HCT116 (cell line): ENCODE data around the gene PSMA8. TPM values are rescaled to one million over a fixed set of nuclear protein-coding genes. Genes with fewer than 3 reads are reported as not detected.

ENCODE experiments used
- ATAC-seq: fragments of 200-7000 bp; cut with Tn5 transposase; 2 replicates; pipeline ENCODE4 v1.9.1; 2020; ENCODE audit warnings: mild to moderate bottlenecking, moderate library complexity
- BruUV-seq: library from RNA; stranded (reverse); fragments of 400-500 nt; replicated peaks from 2 replicates; lab custom pipeline; 2021; lab: Mats Ljungman, UMichigan
- CTCF ChIA-PET: fragments of 300-600 bp; sonication (Branson Sonifier 250); formaldehyde crosslinking; loops from one replicate; lab custom pipeline; 2021; ENCODE audit warnings: antibody characterized with exemption; lab: Charles Lee
- POLR2A ChIA-PET: fragments of 300-600, 350-600 bp; sonication (Branson Sonifier 250); formaldehyde crosslinking; loops from one replicate; lab custom pipeline; 2021; ENCODE audit warnings: antibody characterized with exemption; lab: Charles Lee
- RAD21 ChIA-PET, 2 experiments: fragments of 300-600 bp; sonication (Branson Sonifier 250); formaldehyde crosslinking; loops; one replicate each; lab custom pipeline; 2023; ENCODE audit warnings: low total read pairs in 2 of 2; ENCODE audit not compliant: uncharacterized antibody in 2 of 2, unreplicated experiment in 2 of 2, low non-redundant PET in 1 of 2; lab: Charles Lee
- DNase-seq: peaks from one replicate; pipeline ENCODE4 v3.0.0-alpha.2; 2010; ENCODE audit warnings: low read depth, low spot score
- H2AFZ ChIP-seq: fragments of 200-600 bp; shearing (Covaris generic), sonication (generic); 2 replicates; pipeline ENCODE4 v1.6.1; 2017; ENCODE audit warnings: low read depth, mixed run types, mixed read lengths, antibody characterized with exemption, low read length; ENCODE audit not compliant: poor library complexity, severe bottlenecking
- H3K27ac ChIP-seq: 2 replicates; pipeline ENCODE4 v1.5.1; 2012; ENCODE audit warnings: low read depth, low read length
- H3K27me3 ChIP-seq: fragments of 200-600 bp; sonication (generic); 2 replicates; pipeline ENCODE4 v1.6.1; 2016; ENCODE audit warnings: mixed run types, low read length, mixed read lengths; ENCODE audit not compliant: insufficient read depth
- H3K36me3 ChIP-seq, 2 experiments: fragments of 200-500 bp in 1 of 2; fragments of 200-600 bp in 1 of 2; sonication (Bioruptor generic) in 1 of 2; sonication (generic) in 1 of 2; 2 replicates each; pipeline versions ENCODE4 v1.5.1 to v1.6.1; 2014 to 2016; ENCODE audit warnings: low read length in 2 of 2, inconsistent platforms in 1 of 2, mixed read lengths in 1 of 2, mixed run types in 1 of 2; ENCODE audit not compliant: insufficient read depth in 2 of 2, control insufficient read depth in 1 of 2
- H3K4me1 ChIP-seq, 2 experiments: fragments of 200-600 bp in 1 of 2; sonication (generic) in 1 of 2; 2 replicates each; pipeline versions ENCODE4 v1.5.1 to v1.6.1; 2012 to 2017; ENCODE audit warnings: low read length in 2 of 2, inconsistent platforms in 1 of 2, mild to moderate bottlenecking in 1 of 2, mixed read lengths in 1 of 2, mixed run types in 1 of 2, moderate library complexity in 1 of 2; ENCODE audit not compliant: insufficient read depth in 2 of 2, control insufficient read depth in 1 of 2
- H3K4me2 ChIP-seq: fragments of 200-600 bp; sonication (generic); 2 replicates; pipeline ENCODE4 v1.6.1; 2017; ENCODE audit warnings: mixed run types, low read length, mixed read lengths
- H3K4me3 ChIP-seq, 2 experiments: fragments of 200-600 bp in 1 of 2; sonication (generic) in 1 of 2; replicated peaks in 1 of 2; 2 replicates each; pipeline ENCODE4 v1.5.1; 2011 to 2016; ENCODE audit warnings: low read length in 2 of 2, control low read depth in 1 of 2, low read depth in 1 of 2, mild to moderate bottlenecking in 1 of 2, mixed read lengths in 1 of 2, mixed run types in 1 of 2
- H3K79me2 ChIP-seq: fragments of 200-600 bp; sonication (generic); 2 replicates; pipeline ENCODE4 v1.6.1; 2017; ENCODE audit warnings: mild to moderate bottlenecking, mixed run types, low read length, moderate library complexity, mixed read lengths; ENCODE audit not compliant: insufficient read depth
- H3K9ac ChIP-seq: fragments of 200-600 bp; sonication (generic); 2 replicates; pipeline ENCODE4 v1.6.1; 2016; ENCODE audit warnings: low read length, mixed read lengths
- H3K9me2 ChIP-seq: fragments of 200-600 bp; sonication (generic), shearing (Covaris generic); 2 replicates; pipeline ENCODE4 v1.6.1; 2017; ENCODE audit warnings: mixed run types, mild to moderate bottlenecking, moderate library complexity; ENCODE audit not compliant: insufficient read depth
- H3K9me3 ChIP-seq, 2 experiments: fragments of 200-500 bp in 1 of 2; fragments of 200-600 bp in 1 of 2; sonication (Bioruptor generic) in 1 of 2; sonication (generic) in 1 of 2; 2 replicates each; pipeline ENCODE4 v1.6.1; 2014 to 2017; ENCODE audit warnings: low read length in 2 of 2, mixed read lengths in 2 of 2, inconsistent platforms in 1 of 2, low read depth in 1 of 2, mild to moderate bottlenecking in 1 of 2, mixed run types in 1 of 2, moderate library complexity in 1 of 2; ENCODE audit not compliant: control insufficient read depth in 1 of 2, insufficient read depth in 1 of 2
- H4K20me1 ChIP-seq: fragments of 200-600 bp; sonication (generic), shearing (Covaris generic); 2 replicates; pipeline ENCODE4 v1.6.1; 2017; ENCODE audit warnings: mixed run types, mild to moderate bottlenecking, moderate library complexity; ENCODE audit not compliant: insufficient read depth
- CBX3 ChIP-seq: IDR thresholded peaks from 2 replicates; pipeline ENCODE4 v1.6.1; 2012; ENCODE audit warnings: low read depth
- CTCF ChIP-seq, 3 experiments: fragments of 200-600 bp in 1 of 3; sonication (generic) in 1 of 3; IDR thresholded peaks in 2 of 3; conservative IDR thresholded peaks in 1 of 3; 2 replicates each; pipeline ENCODE4 v1.5.1; 2012 to 2017; ENCODE audit warnings: low read depth in 2 of 3, low read length in 2 of 3, antibody characterized with exemption in 1 of 3, borderline replicate concordance in 1 of 3, control low read depth in 1 of 3, mild to moderate bottlenecking in 1 of 3, mixed read lengths in 1 of 3, mixed run types in 1 of 3, moderate library complexity in 1 of 3; ENCODE audit not compliant: insufficient read depth in 1 of 3
- REST ChIP-seq: IDR thresholded peaks from 2 replicates; pipeline ENCODE4 v1.6.1; 2012; ENCODE audit warnings: low read depth
- intact Hi-C: fragments of 100-400 bp; cut with micrococcal nuclease; formaldehyde crosslinking; loops from 2 replicates; pipeline ENCODE4 v1.10.0; 2022
- total RNA-seq: library from RNA; stranded (reverse); gene quantifications from one replicate; pipeline ENCODE4 v1.2.1, GENCODE V29; 2021; ENCODE audit not compliant: unreplicated experiment

The PSMA8 gene
- total RNA-seq, 1 experiment from 2014 or later: not detected

- no peak for TF ChIP-seq REST
Measured at GRCh38 chr18:26157326-26157725, 23.7 kb downstream of the PSMA8 start (continued).

- peak; percentile 1 for DNase-seq
- Histone ChIP-seq H4K20me1 (no peaks in the 10 kb centered on the region), H3K9me2 (no peaks in the 10 kb centered on the region), H3K9ac (no peak overlapping the region), H2AFZ (peak overlapping the region; percentile 24), H3K27me3 (no peaks in the 10 kb centered on the region), H3K79me2 (no peaks in the 10 kb centered on the region), H3K9me3 (no peaks in the 10 kb centered on the region), H3K36me3 (no peaks in the 10 kb centered on the region), H3K4me2 (no peak overlapping the region), H3K4me3 (no peak overlapping the region), H3K4me1 (no peaks in the 10 kb centered on the region), H3K27ac (no peak overlapping the region)
- ChIA-PET POLR2A (no interaction called here), CTCF (interaction anchor here (0.9 kb wide), 1 partner anchor 238 kb away, joined by 3 read pairs; no protein-coding TSS in a partner anchor), RAD21 (no interaction called here)
- TF ChIP-seq CBX3 (no peak), CTCF (IDR thresholded peaks at IDR 0.05 in 2 of 3, conservative IDR thresholded peaks at IDR 0.05 in 1 of 3; ENCODE audit: borderline replicate concordance in 1 of 3, insufficient read depth in 1 of 3, low read depth in 2 of 3, low read length in 2 of 3) (peak in 2 of 3 experiments; percentile 15 to 43; a peak in 2 of 6 replicates)
- BruUV-seq: no TSS peak
- no peak for ATAC-seq
- intact Hi-C loops: loop anchor here (5.0 kb wide), 1 partner anchor 237 kb away; no protein-coding TSS in a partner anchor
Measured at GRCh38 chr18:26159353-26159752, 25.7 kb downstream of the PSMA8 start.
